ENCODE results near the gene CEP43.

GRCh38 chr6:166958926-166959861, 40.0 kb upstream of the CEP43 start:
- TF ChIP-seq CTCF (IDR thresholded peaks at IDR 0.05) (no peak), POLR2A (IDR thresholded peaks at IDR 0.05) (no peak), EP300 (IDR thresholded peaks at IDR 0.05) (no peak)

Data from ovary (tissue), 3 donors.